Mesodermal cell (in vitro differentiated cells): Measurements from ENCODE around the gene NKD2.

ENCODE experiments used
- H3K27ac ChIP-seq: 2 replicates; pipeline ENCODE4 v1.7.0; 2013; ENCODE audit warnings: mild to moderate bottlenecking, low read depth, low read length, moderate library complexity; ENCODE audit not compliant: severe bottlenecking
- H3K36me3 ChIP-seq: 2 replicates; pipeline ENCODE4 v1.7.1; 2013; ENCODE audit warnings: mild to moderate bottlenecking, low read length, moderate library complexity; ENCODE audit not compliant: control insufficient read depth, insufficient read depth
- H3K4me1 ChIP-seq: one replicate; pipeline ENCODE4 v1.7.1; 2013; ENCODE audit warnings: mild to moderate bottlenecking, low read length; ENCODE audit not compliant: insufficient read depth, control insufficient read depth, poor library complexity, severe bottlenecking
- H3K4me3 ChIP-seq: 2 replicates; pipeline ENCODE4 v1.7.0; 2013; ENCODE audit warnings: low read length, control low read depth, mild to moderate bottlenecking; ENCODE audit not compliant: insufficient read depth, poor library complexity, severe bottlenecking; ENCODE audit errors: extremely low read depth
- H3K9me3 ChIP-seq: 2 replicates; pipeline ENCODE4 v1.7.1; 2013; ENCODE audit warnings: mild to moderate bottlenecking, low read length, moderate library complexity; ENCODE audit not compliant: control insufficient read depth
- WGBS, 2 experiments: methylation state at CpG; one replicate each; pipeline ENCODE4 v1.1.5; 2013; ENCODE audit warnings: missing lambda C conversion rate in 2 of 2; ENCODE audit not compliant: insufficient coverage in 2 of 2; 5-methylcytosine and 5-hydroxymethylcytosine counted together

The NKD2 gene

GRCh38 chr5:1037671-1038416 lies 29.2 kb downstream of the NKD2 start:
- Histone ChIP-seq H3K4me1 (no peaks in the 10 kb centered on the region), H3K9me3 (no peaks in the 10 kb centered on the region), H3K27ac (no peak overlapping the region), H3K36me3 (no peaks in the 10 kb centered on the region), H3K4me3 (no peak overlapping the region)
- 93 to 96% methylated on average over 30 to 35 of the region's 43 CpGs for WGBS, 2 experiments

- WGBS, 2 experiments = 83 to 86% methylated on average over 25 to 27 of the region's 28 CpGs
- Histone ChIP-seq H3K4me3 (no peak overlapping the region), H3K9me3 (no peaks in the 10 kb centered on the region), H3K36me3 (no peaks in the 10 kb centered on the region), H3K27ac (no peak overlapping the region), H3K4me1 (no peaks in the 10 kb centered on the region)
Observed at GRCh38 chr5:1038417-1039209, 30.0 kb downstream of the NKD2 start.

GRCh38 chr5:1039210-1039548 lies 30.6 kb downstream of the NKD2 start:
- H3K9me3 ChIP-seq = no peaks in the 10 kb centered on the region
- H3K4me1 ChIP-seq = no peaks in the 10 kb centered on the region
- 84 to 89% methylated on average over 9 to 11 of the region's 16 CpGs for WGBS, 2 experiments
- H3K4me3 ChIP-seq = no peak overlapping the region
- no peaks in the 10 kb centered on the region for H3K36me3 ChIP-seq
- no peak overlapping the region for H3K27ac ChIP-seq

- H3K36me3 ChIP-seq = no peaks in the 10 kb centered on the region
- no peaks in the 10 kb centered on the region for H3K9me3 ChIP-seq
- H3K27ac ChIP-seq = no peak overlapping the region
- WGBS, 2 experiments = 85 to 86% methylated on average over 9 to 10 of the region's 18 CpGs
- H3K4me1 ChIP-seq = no peaks in the 10 kb centered on the region
- no peak overlapping the region for H3K4me3 ChIP-seq
Observed at GRCh38 chr5:1039706-1040260, 31.2 kb downstream of the NKD2 start.

- Histone ChIP-seq H3K4me3 (no peak overlapping the region), H3K9me3 (peaks cover 5% of the 10 kb centered on the region), H3K36me3 (no peaks in the 10 kb centered on the region), H3K4me1 (no peaks in the 10 kb centered on the region), H3K27ac (no peak overlapping the region)
- WGBS, 2 experiments = 92 to 97% methylated on average over 10 of the region's 10 CpGs
Observed at GRCh38 chr5:1040571-1040970, 32.0 kb downstream of the NKD2 start.

GRCh38 chr5:1041225-1042143 lies 32.9 kb downstream of the NKD2 start:
- Histone ChIP-seq H3K27ac (no peak overlapping the region), H3K4me3 (no peak overlapping the region), H3K4me1 (no peaks in the 10 kb centered on the region), H3K36me3 (no peaks in the 10 kb centered on the region), H3K9me3 (peaks cover 7% of the 10 kb centered on the region)
- 89% methylated on average over 15 of the region's 15 CpGs for WGBS, 2 experiments

- 80 to 90% methylated on average over 6 to 7 of the region's 7 CpGs for WGBS, 2 experiments
Observed at GRCh38 chr5:1042626-1043025, 34.0 kb downstream of the NKD2 start.

GRCh38 chr5:1043327-1043726 lies 34.7 kb downstream of the NKD2 start:
- WGBS, 2 experiments = 91 to 95% methylated on average over 7 of the region's 7 CpGs
- H3K4me3 ChIP-seq = no peak overlapping the region
- H3K36me3 ChIP-seq = no peaks in the 10 kb centered on the region
- peaks cover 7% of the 10 kb centered on the region for H3K9me3 ChIP-seq
- H3K4me1 ChIP-seq = no peaks in the 10 kb centered on the region
- no peak overlapping the region for H3K27ac ChIP-seq

More at GRCh38 chr5:1042626-1043025, 34.0 kb downstream of the NKD2 start:
- Histone ChIP-seq H3K4me1 (no peaks in the 10 kb centered on the region), H3K36me3 (no peaks in the 10 kb centered on the region), H3K4me3 (no peak overlapping the region), H3K9me3 (peaks cover 7% of the 10 kb centered on the region), H3K27ac (no peak overlapping the region)

GRCh38 chr5:1044117-1044516 lies 35.5 kb downstream of the NKD2 start:
- no peak overlapping the region for H3K4me3 ChIP-seq
- 93 to 97% methylated on average over 5 of the region's 5 CpGs for WGBS, 2 experiments
- H3K36me3 ChIP-seq = no peaks in the 10 kb centered on the region
- H3K9me3 ChIP-seq = peaks cover 7% of the 10 kb centered on the region
- no peaks in the 10 kb centered on the region for H3K4me1 ChIP-seq
- no peak overlapping the region for H3K27ac ChIP-seq

- WGBS, 2 experiments = 86 to 93% methylated on average over 9 of the region's 9 CpGs
- Histone ChIP-seq H3K9me3 (peaks cover 7% of the 10 kb centered on the region), H3K4me3 (no peak overlapping the region), H3K27ac (no peak overlapping the region), H3K4me1 (no peaks in the 10 kb centered on the region), H3K36me3 (no peaks in the 10 kb centered on the region)
Observed at GRCh38 chr5:1045960-1046560, 37.5 kb downstream of the NKD2 start.
